K562 (cell line): ENCODE data around the gene RIPOR1. TPM values are rescaled to one million over a fixed set of nuclear protein-coding genes. Genes with fewer than 3 reads are reported as not detected.
A peak's percentile ranks its signal among the peaks of the same experiment; 100 is the strongest.

ENCODE experiments used
- AFF4 ChIP-seq: sonication (generic); formaldehyde crosslinking; IDR thresholded peaks from 2 replicates; pipeline ENCODE4 v1.8.0; 2023; ENCODE audit warnings: mild to moderate bottlenecking, missing genetic modification reagents
- ESRRB ChIP-seq: fragments of 250-450 bp; sonication (Bioruptor Pico); IDR thresholded peaks from 2 replicates; pipeline ENCODE4 v1.5.0; 2020; ENCODE audit warnings: mild to moderate bottlenecking, moderate library complexity, borderline replicate concordance
- FOXM1 ChIP-seq, 2 experiments: fragments of 450-650 bp in 1 of 2; sonication (generic) in 1 of 2; formaldehyde crosslinking in 1 of 2; IDR thresholded peaks; 2 replicates each; pipeline versions ENCODE4 v1.6.1 to v1.9.0; 2017 to 2022; ENCODE audit warnings: low read depth in 2 of 2, mild to moderate bottlenecking in 2 of 2, missing genetic modification reagents in 1 of 2, moderate library complexity in 1 of 2
- FUS ChIP-seq: fragments of 200-400 bp; formaldehyde crosslinking; optimal IDR thresholded peaks from 2 replicates; pipeline ENCODE3; 2017; ENCODE audit warnings: low read depth, low read length
- HDGF ChIP-seq: fragments of 450-650 bp; IDR thresholded peaks from 2 replicates; pipeline ENCODE4 v1.6.1; 2016
- HNRNPLL ChIP-seq: fragments of 200-400 bp; formaldehyde crosslinking; IDR thresholded peaks from 2 replicates; pipeline ENCODE4 v1.6.1; 2017; ENCODE audit warnings: low read length, low read depth, mild to moderate bottlenecking; ENCODE audit not compliant: poor library complexity, severe bottlenecking
- LARP7 ChIP-seq: fragments of 450-650 bp; IDR thresholded peaks from 2 replicates; pipeline ENCODE4 v1.6.1; 2016
- MED1 ChIP-seq: sonication (generic); formaldehyde crosslinking; IDR thresholded peaks from 2 replicates; pipeline ENCODE4 v1.8.1; 2023; ENCODE audit warnings: missing genetic modification reagents, borderline replicate concordance
- PCBP1 ChIP-seq: fragments of 200-400 bp; formaldehyde crosslinking; IDR thresholded peaks from 2 replicates; pipeline ENCODE4 v1.6.1; 2018; ENCODE audit warnings: mild to moderate bottlenecking, low read depth, low read length; ENCODE audit not compliant: poor library complexity, severe bottlenecking
- PHB2 ChIP-seq: fragments of 450-650 bp; IDR thresholded peaks from 2 replicates; pipeline ENCODE4 v1.6.1; 2017; ENCODE audit warnings: low read depth
- SRSF9 ChIP-seq: fragments of 200-400 bp; formaldehyde crosslinking; IDR thresholded peaks from 2 replicates; pipeline ENCODE4 v1.6.1; 2017; ENCODE audit warnings: low read depth, low read length, borderline replicate concordance
- ZC3H11A ChIP-seq: IDR thresholded peaks from 2 replicates; pipeline ENCODE4 v1.6.1; 2012; ENCODE audit warnings: low read depth, low read length, improper control_type of control experiment
- ZNF224 ChIP-seq: sonication (generic); formaldehyde crosslinking; IDR thresholded peaks from 2 replicates; pipeline ENCODE4 v1.8.0; 2022; ENCODE audit warnings: mild to moderate bottlenecking, missing genetic modification reagents
- ZNF347 ChIP-seq: fragments of 450-650 bp; formaldehyde crosslinking; IDR thresholded peaks from 2 replicates; pipeline ENCODE4 v1.4.0; 2020; ENCODE audit warnings: low read depth, mild to moderate bottlenecking, moderate library complexity
- ZNF354B ChIP-seq: fragments of 250-450 bp; sonication (Bioruptor Pico); IDR thresholded peaks from 2 replicates; pipeline ENCODE4 v1.4.0; 2020
- ZNF398 ChIP-seq: fragments of 250-450 bp; sonication (Bioruptor Pico); IDR thresholded peaks from 2 replicates; pipeline ENCODE4 v1.8.0; 2021; ENCODE audit warnings: moderate library complexity, mild to moderate bottlenecking, inconsistent platforms
- ZNF445 ChIP-seq: fragments of 250-450 bp; sonication (Bioruptor Pico); IDR thresholded peaks from 2 replicates; pipeline ENCODE4 v1.4.0; 2020; ENCODE audit warnings: low read depth, mild to moderate bottlenecking, moderate library complexity
- ZNF586 ChIP-seq: fragments of 450-650 bp; formaldehyde crosslinking; conservative IDR thresholded peaks from 2 replicates; pipeline ENCODE4 v1.4.0; 2020; ENCODE audit warnings: mild to moderate bottlenecking, moderate library complexity
- ZZZ3 ChIP-seq: fragments of 450-650 bp; IDR thresholded peaks from 2 replicates; pipeline ENCODE4 v1.6.1; 2016; ENCODE audit warnings: antibody characterized with exemption, mild to moderate bottlenecking, moderate library complexity
- polyA plus RNA-seq, 8 experiments: library from polyadenylated mRNA; depleted of rRNA in 4 of 8; stranded (reverse) in 5 of 8; unstranded in 3 of 8; fragments of >200 nt; fragmentation: Nextera tagmentation in 2 of 8; fragmentation: Illumina TruSeq in 1 of 8; extraction: Ambion mirVana in 2 of 8; extraction: Trizol in 1 of 8; gene quantifications; 2 replicates each; pipeline versions ENCODE4 v1.2.1 to v1.2.3, GENCODE V29; 2011 to 2014; ENCODE audit warnings: inconsistent platforms in 1 of 8, missing spikeins in 1 of 8
- total RNA-seq, 7 experiments: library from RNA; depleted of rRNA in 6 of 7; stranded (reverse); fragments of >200 nt in 6 of 7; fragmentation: Illumina TruSeq in 2 of 7; extraction: Trizol in 2 of 7; gene quantifications; 2 replicates each; pipeline versions ENCODE4 v1.2.1 to v1.2.3, GENCODE V29; 2011 to 2021; ENCODE audit warnings: low replicate concordance in 1 of 7
- TF ChIP-seq, protein P1 (sequence below): sonication (generic); formaldehyde crosslinking; IDR thresholded peaks from 2 replicates; pipeline ENCODE4 v1.8.1; 2023; ENCODE audit warnings: mild to moderate bottlenecking, missing genetic modification reagents

RIPOR1 gene
- total and polyA plus RNA-seq, 9 of the 15 experiments (the other 6 are each of a cell fraction or from before 2014, with no cell fraction given), result 0.36 to 31.1 (median 3.0) TPM

- TF ChIP-seq ESRRB (CRISPR knock-in tag), result no peak
- no peak for TF ChIP-seq ZNF354B
- no peak for TF ChIP-seq LARP7
- TF ChIP-seq ZNF398 (CRISPR knock-in tag), result no peak
- peak; percentile 63 for TF ChIP-seq HNRNPLL
- TF ChIP-seq ZNF347, result no peak
- no peak for TF ChIP-seq ZC3H11A
- TF ChIP-seq PHB2, result no peak
- no peak for TF ChIP-seq ZNF224
- no peak for TF ChIP-seq FOXM1 (IDR thresholded peaks at IDR 0.05; ENCODE audit: low read depth)
- TF ChIP-seq FOXM1 (CRISPR knock-in tag; IDR thresholded peaks at IDR 0.05; ENCODE audit: low read depth), result peak; percentile 84; the same call in 1 of the 2 replicates
- TF ChIP-seq AFF4 (CRISPR knock-in tag), result peak; percentile 92
- no peak for TF ChIP-seq ZZZ3
- peak; percentile 91 for TF ChIP-seq FUS
- TF ChIP-seq HDGF, result no peak
- TF ChIP-seq MED1 (CRISPR knock-in tag), result 0 out of 2 replicates have a peak, but pooled peaks have one; percentile 82
- no peak for TF ChIP-seq SRSF9
- no peak for TF ChIP-seq ZNF586 (CRISPR knock-in tag)
- peak; percentile 34 for TF ChIP-seq PCBP1
- no peak for TF ChIP-seq ZNF445
- TF ChIP-seq, protein P1, sequence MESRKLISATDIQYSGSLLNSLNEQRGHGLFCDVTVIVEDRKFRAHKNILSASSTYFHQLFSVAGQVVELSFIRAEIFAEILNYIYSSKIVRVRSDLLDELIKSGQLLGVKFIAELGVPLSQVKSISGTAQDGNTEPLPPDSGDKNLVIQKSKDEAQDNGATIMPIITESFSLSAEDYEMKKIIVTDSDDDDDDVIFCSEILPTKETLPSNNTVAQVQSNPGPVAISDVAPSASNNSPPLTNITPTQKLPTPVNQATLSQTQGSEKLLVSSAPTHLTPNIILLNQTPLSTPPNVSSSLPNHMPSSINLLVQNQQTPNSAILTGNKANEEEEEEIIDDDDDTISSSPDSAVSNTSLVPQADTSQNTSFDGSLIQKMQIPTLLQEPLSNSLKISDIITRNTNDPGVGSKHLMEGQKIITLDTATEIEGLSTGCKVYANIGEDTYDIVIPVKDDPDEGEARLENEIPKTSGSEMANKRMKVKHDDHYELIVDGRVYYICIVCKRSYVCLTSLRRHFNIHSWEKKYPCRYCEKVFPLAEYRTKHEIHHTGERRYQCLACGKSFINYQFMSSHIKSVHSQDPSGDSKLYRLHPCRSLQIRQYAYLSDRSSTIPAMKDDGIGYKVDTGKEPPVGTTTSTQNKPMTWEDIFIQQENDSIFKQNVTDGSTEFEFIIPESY (CRISPR knock-in tag), result peak; percentile 50; the same call in 1 of the 2 replicates
These were observed 34.5 kb downstream of the RIPOR1 start (continued) for GRCh38 chr16:67562918-67563707.
